HG02642 (cell line): ENCODE data around the gene IL11RA.

ENCODE experiments used
- ATAC-seq: cut with Tn5 transposase; IDR thresholded peaks from one replicate; pipeline ENCODE4 v1.9.1; 2021; ENCODE audit warnings: mild to moderate bottlenecking; ENCODE audit not compliant: unreplicated experiment, poor library complexity

IL11RA gene

DNA sequence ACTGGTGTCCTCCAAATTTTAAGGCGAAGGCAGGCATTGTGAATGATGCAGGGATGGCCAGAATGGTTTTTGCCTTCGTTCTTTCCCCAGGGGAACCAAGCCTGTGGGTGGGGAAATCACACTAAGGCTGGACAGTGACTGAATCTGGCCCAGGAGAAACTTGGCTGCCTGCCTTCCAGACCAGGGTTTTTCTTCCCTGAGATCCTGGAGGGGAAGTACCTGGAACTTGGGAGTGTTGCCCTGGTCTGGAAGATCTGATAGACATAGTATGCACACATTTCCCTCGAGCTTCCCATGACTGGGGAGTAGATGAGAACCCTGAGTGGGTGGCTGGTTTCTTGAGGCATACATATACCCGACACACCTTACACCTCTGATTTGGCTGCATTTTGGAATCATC is 664 bp upstream of the IL11RA start:
- no peak for ATAC-seq

GRCh38 chr9:34652602-34653000 is 616 bp downstream of the IL11RA start:
- no peak for ATAC-seq

GRCh38 chr9:34653151-34654072 is 1.4 kb downstream of the IL11RA start:
- no peak for ATAC-seq

GRCh38 chr9:34654323-34655051 is 2.5 kb downstream of the IL11RA start:
- ATAC-seq = no peak

DNA sequence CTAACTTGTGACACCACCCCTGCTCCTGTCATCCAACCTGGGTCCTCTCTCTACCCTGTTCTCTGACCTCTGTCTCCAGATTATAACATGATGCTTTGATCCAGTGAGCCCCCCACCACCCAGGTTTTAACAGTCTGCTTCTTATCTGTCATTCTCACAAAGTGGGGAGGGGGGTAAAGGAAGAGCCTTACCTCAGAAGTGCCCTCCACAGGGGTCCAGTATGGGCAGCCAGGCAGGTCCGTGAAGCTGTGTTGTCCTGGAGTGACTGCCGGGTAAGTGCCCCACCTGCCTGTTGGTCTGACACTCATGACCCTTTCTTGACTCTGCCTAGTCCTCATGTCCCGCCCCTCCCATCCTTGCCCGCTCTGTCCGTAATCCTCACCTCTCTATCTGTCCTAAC is 3.4 kb downstream of the IL11RA start:
- ATAC-seq = no peak

GRCh38 chr9:34656992-34657391 is 5.0 kb downstream of the IL11RA start:
- ATAC-seq = no peak

DNA sequence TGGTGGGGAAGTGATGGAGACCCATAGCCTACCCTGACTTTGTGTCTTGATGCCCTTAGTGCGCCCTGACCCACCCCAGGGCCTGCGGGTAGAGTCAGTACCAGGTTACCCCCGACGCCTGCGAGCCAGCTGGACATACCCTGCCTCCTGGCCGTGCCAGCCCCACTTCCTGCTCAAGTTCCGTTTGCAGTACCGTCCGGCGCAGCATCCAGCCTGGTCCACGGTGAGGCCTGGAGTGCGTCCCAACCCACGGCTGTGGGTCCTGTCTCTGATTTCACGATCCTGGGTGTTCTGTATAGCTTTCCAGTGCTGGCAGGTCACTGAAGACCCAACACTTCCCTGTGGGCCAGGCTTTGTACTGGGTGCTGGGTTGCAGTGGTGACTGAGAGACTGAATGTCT is 6.5 kb downstream of the IL11RA start:
- ATAC-seq = no peak

DNA sequence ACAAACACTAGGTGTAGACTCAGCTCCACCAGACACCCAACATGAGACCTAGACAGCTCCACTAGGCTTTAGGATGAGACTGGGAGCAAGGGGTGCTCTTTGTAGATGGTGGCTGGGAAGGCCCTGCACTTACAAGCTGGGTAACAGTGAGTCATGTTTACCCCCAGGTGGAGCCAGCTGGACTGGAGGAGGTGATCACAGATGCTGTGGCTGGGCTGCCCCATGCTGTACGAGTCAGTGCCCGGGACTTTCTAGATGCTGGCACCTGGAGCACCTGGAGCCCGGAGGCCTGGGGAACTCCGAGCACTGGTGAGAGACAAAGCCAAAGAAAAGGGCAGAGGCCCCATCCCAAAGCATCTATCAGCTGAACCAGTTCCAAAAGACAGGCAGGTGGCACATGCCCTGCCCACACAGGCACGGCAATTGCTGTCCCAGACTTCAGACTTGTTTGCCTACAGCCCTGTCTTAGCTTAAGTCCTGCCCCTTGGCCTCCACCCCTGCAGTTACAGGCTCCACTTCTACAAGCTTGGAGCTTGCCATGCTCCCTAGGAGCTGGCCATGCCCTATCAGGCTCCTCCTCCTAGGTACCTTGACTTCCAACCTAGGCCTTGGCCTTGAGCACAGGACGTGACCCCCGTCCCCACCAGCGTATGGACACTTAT is 7.7 kb downstream of the IL11RA start:
- no peak for ATAC-seq

GRCh38 chr9:34662526-34663302 is 10.7 kb downstream of the IL11RA start, which contains the start of gene CCL27:
Gene CCL27, minus strand, starts transcription at chr9:34662657. Its CDS starts 24 bp downstream, at chr9:34662633.
- no peak for ATAC-seq

- ATAC-seq = no peak
Observed at GRCh38 chr9:34663303-34663605, 11.3 kb downstream of the IL11RA start.

GRCh38 chr9:34664281-34665066 is 12.5 kb downstream of the IL11RA start:
- peak; percentile 56 for ATAC-seq

DNA sequence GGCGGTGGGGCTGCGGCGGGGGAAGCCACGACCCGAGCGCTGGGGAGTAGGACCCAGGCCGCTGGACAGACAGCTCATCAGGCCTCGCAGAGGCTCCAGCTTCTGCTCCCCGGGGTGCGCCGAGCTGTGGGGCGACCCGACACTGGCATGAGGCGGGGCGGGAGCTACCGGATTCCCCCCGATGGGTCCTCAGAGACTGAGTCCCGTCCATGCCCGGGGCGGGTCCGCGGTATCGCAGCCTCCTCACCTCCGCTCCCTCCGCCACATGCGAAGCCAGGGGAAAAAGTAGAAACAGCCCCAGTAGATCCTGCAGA is 13.0 kb downstream of the IL11RA start:
- ATAC-seq = peak; percentile 24

DNA sequence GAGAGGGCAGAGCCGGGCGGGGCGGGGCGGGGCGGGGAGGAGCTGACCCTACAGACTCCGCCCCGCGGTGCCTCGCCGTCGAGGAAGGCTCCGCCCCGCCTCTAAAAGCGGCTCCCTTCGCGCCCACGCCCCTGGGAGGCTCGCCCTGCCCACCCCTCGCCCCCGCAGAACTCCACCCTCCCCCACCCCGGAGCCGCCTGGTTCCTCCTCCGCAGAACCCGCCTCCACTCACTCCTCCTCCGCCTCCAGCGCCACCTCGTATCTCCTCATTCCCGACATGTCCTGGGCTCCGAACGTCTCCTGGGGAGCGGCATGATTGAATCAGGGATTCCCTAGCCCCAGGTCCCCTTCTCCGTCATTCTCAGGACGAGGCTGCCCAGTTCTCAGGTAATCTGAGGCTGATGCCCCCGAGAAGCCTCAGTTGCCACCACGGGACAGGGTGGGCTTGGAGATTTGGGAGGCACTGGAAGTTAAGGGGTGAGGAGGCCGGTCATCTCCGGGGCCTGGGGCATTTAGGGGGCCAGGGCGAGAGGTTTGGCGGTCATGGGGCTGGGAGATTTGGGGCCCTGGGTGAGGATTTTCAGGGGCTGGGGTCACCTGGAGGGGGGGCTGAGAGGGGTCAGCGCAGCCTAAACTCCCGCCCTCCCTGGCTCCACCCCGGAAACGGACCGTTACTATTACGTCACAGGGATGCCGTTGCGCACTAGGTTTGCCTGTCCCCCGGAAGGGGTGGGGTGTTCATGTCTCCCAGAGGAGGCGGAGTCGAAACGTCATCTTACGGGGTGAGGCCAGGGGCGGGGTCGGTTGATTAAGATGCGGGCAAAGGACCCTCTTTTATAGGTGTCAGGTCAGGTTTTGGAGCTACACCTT is 13.6 kb downstream of the IL11RA start:
- peak; percentile 69 for ATAC-seq

- no peak for ATAC-seq
Observed at GRCh38 chr9:34669809-34670562, 18.0 kb downstream of the IL11RA start.

DNA sequence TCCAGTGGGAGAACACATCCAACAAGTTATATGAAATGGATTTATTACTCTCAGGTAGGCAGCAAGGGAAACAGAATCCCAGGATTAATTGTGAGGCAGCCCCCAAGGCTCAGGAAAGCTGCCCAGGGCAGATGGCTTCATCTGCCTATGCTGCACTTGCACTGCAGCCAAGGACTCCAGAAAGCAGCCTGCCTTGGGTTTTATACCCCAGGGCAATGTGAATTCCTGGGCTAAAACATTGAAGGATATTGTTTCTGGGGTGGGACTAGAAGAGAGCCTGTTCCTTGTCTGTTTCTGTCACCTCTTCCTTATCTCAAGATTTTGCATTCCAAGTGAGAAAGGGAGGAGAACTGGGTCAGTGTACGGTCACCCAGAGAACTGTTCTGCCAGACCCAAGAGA is 19.3 kb downstream of the IL11RA start:
- ATAC-seq = no peak

DNA sequence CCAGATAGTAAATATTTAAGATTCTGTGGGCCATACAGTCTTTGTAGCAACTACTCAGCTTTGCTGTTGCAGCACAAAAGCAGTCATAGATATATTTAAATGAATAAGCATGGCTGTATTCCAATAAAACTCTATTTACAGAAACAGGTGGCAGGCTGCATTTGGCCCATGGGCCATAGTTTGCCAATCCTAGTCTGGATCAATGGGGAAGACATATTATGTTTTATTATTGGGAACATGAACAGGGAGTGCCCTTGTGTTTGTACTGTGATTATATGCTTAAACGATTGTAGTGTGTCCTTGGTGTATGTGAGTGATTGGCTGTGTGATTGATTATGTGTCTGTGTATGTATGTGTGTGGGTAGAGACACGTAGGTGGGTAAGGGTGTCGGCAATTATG is 22.5 kb downstream of the IL11RA start:
- ATAC-seq = no peak

DNA sequence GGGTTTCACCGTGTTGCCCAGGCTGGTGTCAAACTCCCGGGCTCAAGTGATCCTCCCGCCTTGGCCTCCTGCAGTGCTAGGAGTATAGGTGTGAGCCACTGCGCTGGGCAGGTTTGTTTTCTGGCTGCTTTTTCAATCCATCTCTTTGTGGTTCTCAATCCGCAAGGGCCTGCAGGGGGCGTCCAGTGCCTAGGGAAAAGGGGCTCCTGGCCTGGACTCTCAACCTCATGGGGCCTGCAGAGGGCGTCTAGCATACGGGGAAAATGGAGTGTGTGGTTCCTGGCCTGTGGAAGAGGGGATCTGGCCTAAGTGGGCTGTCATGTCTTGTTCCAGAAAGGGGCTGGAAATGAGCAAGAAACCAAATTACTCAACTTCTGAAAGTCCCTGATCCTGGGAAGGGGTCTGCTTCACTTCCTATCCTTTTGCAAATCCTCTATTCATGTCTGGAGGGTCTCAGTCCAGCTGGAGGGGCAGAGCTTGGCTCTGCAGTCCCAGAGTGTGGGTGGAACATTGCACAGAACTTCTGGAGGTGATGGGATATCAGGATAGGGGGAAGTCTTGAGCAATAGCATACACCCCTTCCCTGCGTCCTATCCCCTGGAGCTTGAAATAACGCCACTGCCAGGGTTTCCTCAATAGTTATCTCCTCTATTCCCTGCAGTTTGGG is 23.2 kb downstream of the IL11RA start:
- no peak for ATAC-seq

DNA sequence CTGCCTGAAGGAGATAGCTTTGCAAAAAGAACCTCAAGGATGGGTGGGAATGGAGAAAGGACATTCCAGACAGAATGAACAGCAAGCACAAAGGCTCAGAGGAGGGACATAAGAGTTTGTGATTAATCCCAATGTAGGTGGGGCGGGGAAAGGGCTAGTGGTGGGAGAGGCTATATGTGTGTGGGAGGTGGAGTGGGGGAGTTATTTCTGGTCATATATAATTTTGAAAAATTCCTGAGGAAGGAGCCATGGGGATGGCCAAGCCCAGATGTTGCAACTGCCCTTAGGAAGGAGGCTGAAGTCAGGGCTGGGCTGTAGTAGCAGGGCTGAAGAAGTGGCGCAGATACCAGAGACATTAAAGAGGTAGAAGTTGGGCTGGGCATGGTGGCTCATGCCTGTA is 23.9 kb downstream of the IL11RA start:
- ATAC-seq = no peak
